Sciatic nerve (tissue), 2 donors: ENCODE measurements around the gene MCRIP1. TPM values are rescaled to one million over a fixed set of nuclear protein-coding genes. Genes with fewer than 3 reads are reported as not detected.
A peak's percentile ranks its signal among the peaks of the same experiment; 100 is the strongest.

Experiments used
- ATAC-seq: fragments of 200-7000 bp; cut with Tn5 transposase; one replicate; pipeline ENCODE4 v1.9.1; 2020; ENCODE audit warnings: mild to moderate bottlenecking, moderate library complexity
- DNase-seq: peaks from one replicate; pipeline ENCODE4 v3.0.0-alpha.2; 2020; ENCODE audit warnings: low spot score
- intact Hi-C: fragments of 100-400 bp; cut with DNase I; formaldehyde crosslinking; loops from one replicate; pipeline ENCODE4 v1.14.2; 2022
- total RNA-seq: library from RNA; stranded (reverse); fragmentation: NEBNext Ultra II Directional; extraction: Animal tissue kit (Norgen Biotek cat#: 25700); gene quantifications from one replicate; pipeline ENCODE4 v1.2.1, GENCODE V29; 2021
- donor health status: DM: no; HTN: no; CAD: no.
- donor health status: DM: no; HTN: no; CAD: no.

Gene MCRIP1
- total RNA-seq, 1 donor from 2014 or later, result 91.5 TPM

- DNase-seq (no peak), ATAC-seq (no peak)
- intact Hi-C loops, result no loop called here
Measured at GRCh38 chr17:81825841-81826466, 7.1 kb downstream of the MCRIP1 start.

GRCh38 chr17:81824595-81824994 lies 8.5 kb downstream of the MCRIP1 start:
- ATAC-seq, result no peak
- DNase-seq, result no peak
- intact Hi-C loops, result no loop called here

GRCh38 chr17:81823820-81824550 lies 9.1 kb downstream of the MCRIP1 start:
- no peak for DNase-seq
- intact Hi-C loops, result no loop called here
- ATAC-seq, result no peak

GRCh38 chr17:81822996-81823819 lies 9.9 kb downstream of the MCRIP1 start:
- intact Hi-C loops, result no loop called here
- no peak for ATAC-seq

GRCh38 chr17:81822312-81822637 lies 10.8 kb downstream of the MCRIP1 start:
- ATAC-seq (no peak), DNase-seq (no peak)
- intact Hi-C loops, result no loop called here

More at GRCh38 chr17:81822996-81823819, 9.9 kb downstream of the MCRIP1 start:
- DNase-seq, result no peak

- intact Hi-C loops, result no loop called here
- ATAC-seq (peak; percentile 83), DNase-seq (peak; percentile 78)
Measured at GRCh38 chr17:81821603-81822311, 11.3 kb downstream of the MCRIP1 start.

- peak; percentile 18 for ATAC-seq
- intact Hi-C loops, result no loop called here
Measured at GRCh38 chr17:81821147-81821546, 11.9 kb downstream of the MCRIP1 start.

GRCh38 chr17:81819708-81820107 lies 13.4 kb downstream of the MCRIP1 start:
- intact Hi-C loops, result no loop called here
- DNase-seq (no peak), ATAC-seq (no peak)

More at GRCh38 chr17:81821147-81821546, 11.9 kb downstream of the MCRIP1 start:
- DNase-seq, result no peak

GRCh38 chr17:81817758-81818147 lies 15.3 kb downstream of the MCRIP1 start:
- DNase-seq (no peak), ATAC-seq (no peak)
- intact Hi-C loops, result no loop called here

GRCh38 chr17:81815646-81815986 lies 17.5 kb downstream of the MCRIP1 start:
- peak; percentile 7 for ATAC-seq
- intact Hi-C loops, result no loop called here
- no peak for DNase-seq

- intact Hi-C loops, result no loop called here
- DNase-seq (no peak), ATAC-seq (peak; percentile 12)
Measured at GRCh38 chr17:81814748-81815645, 18.1 kb downstream of the MCRIP1 start.

- DNase-seq (no peak), ATAC-seq (no peak)
- intact Hi-C loops, result no loop called here
Measured at GRCh38 chr17:81813861-81814683, 19.0 kb downstream of the MCRIP1 start.

- ATAC-seq (no peak), DNase-seq (no peak)
- intact Hi-C loops, result no loop called here
Measured at GRCh38 chr17:81813371-81813684, 19.8 kb downstream of the MCRIP1 start.

GRCh38 chr17:81812571-81813370 lies 20.3 kb downstream of the MCRIP1 start:
- ATAC-seq, result no peak
- intact Hi-C loops, result no loop called here
- no peak for DNase-seq

- no peak for ATAC-seq
- intact Hi-C loops, result no loop called here
Measured at GRCh38 chr17:81811705-81812570, 21.2 kb downstream of the MCRIP1 start.

More at GRCh38 chr17:81811705-81812570, 21.2 kb downstream of the MCRIP1 start:
- no peak for DNase-seq
